ENCODE results near the gene TSC22D2.

DNA sequence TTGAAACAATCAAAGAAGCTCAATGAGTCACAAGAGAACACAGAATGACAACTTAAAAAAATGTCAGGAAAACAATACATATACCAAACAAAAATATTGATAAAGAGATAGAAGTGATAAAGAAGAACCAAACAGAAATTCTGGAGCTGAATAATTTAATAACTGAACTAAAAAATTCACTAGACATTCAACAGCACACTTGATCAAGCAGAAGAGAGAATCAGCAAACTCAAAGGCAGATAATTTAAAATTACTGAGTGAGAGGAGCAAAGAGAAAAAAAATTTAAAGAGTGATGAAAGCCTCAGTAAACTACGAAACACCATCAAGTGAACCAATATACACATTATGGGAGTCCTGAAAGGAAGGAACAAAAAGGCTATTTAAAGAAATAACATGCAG, 76.3 kb downstream of the TSC22D2 start:
- TF ChIP-seq POLR2A (IDR thresholded peaks at IDR 0.05; ENCODE audit: low read depth, low read length) (no peak), POLR2AphosphoS5 (IDR thresholded peaks at IDR 0.05; ENCODE audit: low read depth, low read length) (no peak)

Data from GM12892 (cell line).